HG02623 (cell line): ENCODE measurements around the gene ZNF217.
A peak's percentile ranks its signal among the peaks of the same experiment; 100 is the strongest.
"Not testable (repeated sequence)": the region's sequence is repeated elsewhere in the genome, so short reads cannot be mapped to it uniquely, and the experiment has no call there.

ENCODE experiments used
- ATAC-seq: cut with Tn5 transposase; IDR thresholded peaks from one replicate; pipeline ENCODE4 v1.9.1; 2021; ENCODE audit warnings: moderate library complexity; ENCODE audit not compliant: unreplicated experiment

The ZNF217 gene

DNA sequence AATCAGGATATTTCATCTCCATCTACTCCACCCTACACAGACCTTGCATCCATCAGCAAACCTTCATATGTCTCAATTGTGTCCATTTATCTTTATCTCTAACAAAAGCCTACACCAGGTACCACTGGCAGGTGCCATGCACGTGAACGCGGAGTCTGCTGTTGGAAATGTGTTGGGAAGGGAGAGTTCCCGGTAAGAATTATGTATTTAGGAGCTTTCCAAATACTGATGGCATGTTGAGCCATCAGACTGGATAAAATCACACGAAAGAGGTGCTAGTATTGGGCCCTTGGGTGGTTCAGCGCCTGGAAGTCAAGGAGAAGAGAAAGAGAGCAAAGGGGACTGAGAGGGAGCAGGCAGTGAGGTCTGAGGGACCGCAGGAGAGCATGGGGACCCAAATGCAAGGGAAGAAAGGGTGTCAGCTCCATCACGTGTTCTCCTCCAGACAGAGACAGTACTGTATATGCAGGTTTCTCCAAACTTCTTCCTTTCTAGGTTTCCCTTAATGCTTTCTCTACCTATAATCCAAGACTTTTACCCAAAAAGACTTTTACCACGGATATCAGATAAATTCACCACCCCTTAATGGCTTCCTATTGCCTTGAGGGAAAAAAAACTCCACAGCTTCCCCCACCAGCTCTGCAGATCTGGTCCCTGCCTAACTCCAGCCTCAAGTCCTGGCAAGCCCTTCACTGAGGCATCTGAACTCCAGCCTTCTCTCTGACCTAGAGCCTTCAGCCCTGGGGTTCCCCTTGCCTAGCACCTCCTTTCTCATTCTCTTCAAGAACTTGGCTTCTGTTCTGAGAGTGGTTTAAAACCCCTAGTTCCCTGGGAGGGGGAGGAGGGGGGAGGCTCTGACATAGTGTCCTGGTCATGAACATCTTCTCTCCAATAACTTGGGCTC, 4.8 kb upstream of the ZNF217 start:
- ATAC-seq, result no peak

- ATAC-seq, result no peak
These were observed 4.0 kb upstream of the ZNF217 start for GRCh38 chr20:53597521-53598120.

DNA sequence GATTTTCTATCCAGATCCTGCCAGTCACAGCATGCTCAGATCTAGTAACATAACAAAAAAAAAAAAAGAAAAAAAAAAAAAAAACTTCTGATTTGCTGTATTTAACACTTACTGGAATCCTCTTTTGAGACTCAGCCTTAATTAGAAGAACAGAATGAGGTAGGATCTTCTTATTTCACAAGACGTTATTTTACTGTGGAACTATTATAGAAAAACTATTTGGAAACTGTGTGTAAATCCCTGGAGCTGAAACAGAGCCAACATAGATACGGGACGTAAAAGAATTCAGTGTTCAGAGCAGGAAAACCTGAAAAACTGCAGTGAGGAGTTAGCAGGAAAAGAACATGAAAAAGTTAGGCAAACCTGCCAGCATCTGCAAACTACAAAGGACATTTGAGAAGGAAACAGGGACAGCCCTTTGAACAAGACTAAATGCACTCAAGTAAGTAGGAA, 3.4 kb upstream of the ZNF217 start:
- ATAC-seq, result no peak

DNA sequence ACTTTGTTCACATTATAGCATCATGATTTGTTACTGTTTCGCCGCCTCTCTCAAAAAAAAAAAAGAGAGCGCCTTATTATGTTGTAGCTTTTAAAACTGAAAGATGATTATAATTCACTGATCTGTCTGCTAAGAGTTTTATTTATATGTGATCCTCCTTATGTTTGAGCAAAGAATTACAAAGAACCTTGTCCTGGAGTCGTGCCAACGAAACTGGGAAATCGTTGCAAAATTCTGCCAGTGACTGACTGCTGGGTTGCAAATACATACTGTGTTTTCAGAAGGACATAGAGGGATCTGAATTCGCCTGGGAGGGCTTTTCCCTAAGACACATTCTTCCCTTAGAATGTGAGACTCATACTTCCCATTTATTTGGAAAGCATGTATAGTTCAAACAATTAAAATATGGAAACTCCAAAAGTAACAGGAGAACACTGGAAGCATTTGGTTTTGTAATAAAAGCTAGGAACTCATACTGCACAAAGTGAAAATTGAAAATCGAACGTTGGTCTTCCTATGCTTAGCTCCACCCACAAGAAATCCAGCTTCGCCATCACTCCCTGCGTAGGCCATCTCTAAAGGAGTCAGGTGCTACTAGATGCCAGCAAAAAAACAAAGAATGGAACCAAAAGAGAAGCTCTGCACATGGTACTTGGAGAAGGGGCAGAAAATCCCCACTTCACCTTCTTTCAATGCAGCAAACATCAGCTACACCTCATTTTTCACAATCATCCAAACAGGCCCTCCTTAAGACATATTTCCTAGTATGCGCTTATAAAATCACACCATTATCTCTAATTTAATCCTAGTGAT, 2.8 kb upstream of the ZNF217 start:
- ATAC-seq, result not testable (repeated sequence)

- not testable (repeated sequence) for ATAC-seq
These were observed 2.1 kb upstream of the ZNF217 start for GRCh38 chr20:53595742-53596141.

DNA sequence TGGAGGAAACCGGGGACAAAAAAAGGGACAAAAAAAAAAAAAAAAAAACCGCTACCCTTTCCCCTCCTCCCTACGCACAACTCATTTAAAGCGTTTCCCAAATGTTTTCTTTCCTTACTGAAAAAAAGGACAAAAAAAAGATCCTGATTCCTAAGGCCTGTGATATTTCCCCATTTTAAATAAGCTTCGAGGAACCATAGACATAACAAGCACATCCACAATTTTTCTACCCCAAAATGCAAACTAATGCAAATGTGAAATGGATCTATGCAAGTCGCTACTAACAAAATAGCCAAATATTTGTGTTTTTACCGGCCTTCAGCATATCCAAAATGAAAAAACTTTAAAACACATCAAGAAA, 1.4 kb upstream of the ZNF217 start:
- no peak for ATAC-seq

DNA sequence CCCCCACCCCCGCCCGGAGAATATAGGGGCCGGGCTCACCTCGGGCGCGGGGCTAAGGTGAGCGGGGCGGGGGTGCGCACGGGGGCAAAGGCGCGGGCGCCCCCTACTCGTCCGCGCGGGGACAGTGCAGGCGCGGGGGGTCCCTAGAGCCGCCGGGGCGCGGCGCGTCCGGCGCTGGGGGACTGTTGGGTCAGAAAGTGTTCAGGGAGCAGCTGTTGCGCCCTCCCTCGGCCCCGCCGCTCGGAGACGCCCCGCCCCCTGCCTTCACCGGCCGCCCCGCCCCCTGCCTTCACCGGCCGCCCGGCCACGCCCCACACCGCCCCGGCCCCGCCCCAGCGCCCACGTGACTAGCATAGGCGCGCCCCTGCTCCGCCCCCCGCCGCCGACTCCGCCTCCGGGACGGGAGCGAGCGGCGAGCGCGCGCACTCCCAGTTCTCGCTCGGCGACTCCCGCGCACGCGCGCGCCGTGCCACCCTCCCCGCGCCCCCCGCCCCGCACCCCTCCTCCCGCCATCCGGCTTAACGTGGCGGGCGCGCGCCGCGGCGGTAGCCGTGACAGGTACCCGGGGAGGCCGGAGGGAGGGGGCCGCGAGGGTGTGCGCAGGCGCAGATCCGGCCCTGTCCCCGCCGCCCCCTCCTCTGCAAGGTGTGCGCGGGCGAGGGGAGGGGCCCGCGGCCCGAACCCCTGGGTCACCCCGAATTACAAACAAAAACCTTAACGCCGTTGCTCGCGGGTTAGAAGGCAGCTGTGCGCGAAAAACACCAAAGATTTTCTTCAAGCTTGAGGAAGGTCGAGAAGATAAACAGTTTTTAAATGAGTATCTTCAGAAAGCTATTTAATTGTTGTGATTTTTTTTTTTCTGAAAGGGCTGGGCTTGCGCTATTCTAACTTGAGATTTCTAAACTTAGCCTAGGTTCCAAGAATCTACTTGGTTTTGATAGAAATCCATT, 704 bp upstream of the ZNF217 start:
- peak; percentile 56 for ATAC-seq

GRCh38 chr20:53592992-53593465, 610 bp downstream of the ZNF217 start:
- no peak for ATAC-seq

DNA sequence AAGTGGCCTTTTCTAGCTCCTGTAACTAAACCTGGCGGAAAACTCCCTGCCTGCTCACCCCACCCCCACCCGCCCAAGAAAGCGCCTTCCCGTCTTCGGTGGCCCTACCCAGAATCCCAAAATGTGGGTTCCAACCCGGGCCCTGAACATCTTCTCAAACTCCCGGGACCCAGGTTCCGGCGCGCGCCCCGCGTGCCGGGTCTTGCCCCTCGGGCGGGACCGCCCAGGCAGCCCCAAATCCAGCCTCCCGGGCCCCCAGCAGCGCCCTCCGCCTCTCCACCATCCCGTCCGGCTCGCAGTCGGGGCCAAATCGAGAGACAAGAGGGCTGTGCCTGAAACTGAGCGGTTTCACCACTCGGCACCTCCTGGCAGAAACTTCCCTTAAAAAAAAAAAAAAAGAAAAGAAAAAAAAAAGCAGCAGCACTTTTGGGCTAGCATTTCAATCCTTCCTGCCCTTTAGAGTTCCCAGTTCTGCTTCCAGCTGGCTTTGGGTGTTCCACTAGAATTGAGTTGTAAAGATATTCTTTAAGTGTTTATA, 1.1 kb downstream of the ZNF217 start:
- ATAC-seq, result peak; percentile 25

- ATAC-seq, result not testable (repeated sequence)
These were observed 1.6 kb downstream of the ZNF217 start for GRCh38 chr20:53591941-53592441.

DNA sequence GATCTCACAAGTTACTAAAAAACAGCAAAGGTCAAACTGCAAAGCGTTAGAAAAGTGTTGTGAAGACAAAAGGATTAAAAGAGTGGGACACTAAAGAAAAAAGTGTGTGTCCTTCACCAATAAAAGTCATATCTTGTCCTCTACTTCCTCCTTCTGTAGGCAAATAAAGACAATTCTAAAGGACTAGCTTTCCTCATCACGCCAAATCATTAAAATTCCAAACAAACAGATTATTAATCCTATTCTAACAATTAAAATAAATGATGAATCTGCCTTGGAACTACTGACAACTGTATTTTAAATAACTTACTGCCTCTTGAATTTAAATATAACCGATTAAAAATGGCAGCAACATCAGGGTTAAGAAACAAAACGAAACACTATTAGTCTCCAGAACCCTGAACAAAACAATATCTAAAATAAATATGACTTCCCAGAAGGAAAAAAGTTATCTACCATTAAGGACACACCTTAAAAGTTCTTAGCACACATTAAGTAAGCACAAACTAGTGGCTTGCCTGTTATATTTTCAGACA, 2.4 kb downstream of the ZNF217 start:
- not testable (repeated sequence) for ATAC-seq

GRCh38 chr20:53590608-53591007, 3.0 kb downstream of the ZNF217 start:
- not testable (repeated sequence) for ATAC-seq

GRCh38 chr20:53590122-53590521, 3.5 kb downstream of the ZNF217 start:
- ATAC-seq, result not testable (repeated sequence)

DNA sequence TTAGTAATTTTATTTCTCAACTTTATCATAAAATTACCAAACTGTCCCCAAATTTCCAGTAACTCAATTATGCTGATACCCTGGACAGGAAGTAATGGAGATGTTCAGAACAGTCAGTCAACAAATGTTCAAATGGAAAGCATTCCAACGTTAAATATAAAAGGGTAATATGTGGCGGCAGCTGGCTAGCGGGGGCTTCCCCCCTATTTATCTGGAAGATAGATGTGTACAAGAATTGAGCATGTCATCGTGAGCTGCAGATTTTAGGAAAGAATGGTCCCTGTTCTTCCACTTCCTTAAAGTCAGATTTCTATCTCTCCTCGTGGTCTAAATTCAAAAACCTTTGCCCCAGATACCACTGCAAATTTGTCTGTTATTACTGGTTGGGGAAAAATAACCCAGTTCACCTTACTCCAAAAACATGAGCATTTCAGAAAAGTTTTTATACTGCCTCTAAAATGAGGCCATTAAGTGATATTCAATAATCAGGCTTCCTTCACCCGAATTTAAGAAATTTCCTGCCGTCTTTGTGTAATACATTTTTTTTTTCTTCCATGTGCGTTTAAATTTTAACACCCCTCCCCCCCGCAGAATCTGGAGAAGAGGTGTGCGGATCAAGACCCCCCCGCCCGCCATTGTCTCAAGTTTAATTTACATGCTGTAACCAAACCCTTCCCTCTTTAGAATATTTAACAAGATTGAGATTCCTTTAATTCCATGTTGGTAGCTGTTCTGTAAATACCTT, 4.1 kb downstream of the ZNF217 start:
- ATAC-seq, result not testable (repeated sequence)

DNA sequence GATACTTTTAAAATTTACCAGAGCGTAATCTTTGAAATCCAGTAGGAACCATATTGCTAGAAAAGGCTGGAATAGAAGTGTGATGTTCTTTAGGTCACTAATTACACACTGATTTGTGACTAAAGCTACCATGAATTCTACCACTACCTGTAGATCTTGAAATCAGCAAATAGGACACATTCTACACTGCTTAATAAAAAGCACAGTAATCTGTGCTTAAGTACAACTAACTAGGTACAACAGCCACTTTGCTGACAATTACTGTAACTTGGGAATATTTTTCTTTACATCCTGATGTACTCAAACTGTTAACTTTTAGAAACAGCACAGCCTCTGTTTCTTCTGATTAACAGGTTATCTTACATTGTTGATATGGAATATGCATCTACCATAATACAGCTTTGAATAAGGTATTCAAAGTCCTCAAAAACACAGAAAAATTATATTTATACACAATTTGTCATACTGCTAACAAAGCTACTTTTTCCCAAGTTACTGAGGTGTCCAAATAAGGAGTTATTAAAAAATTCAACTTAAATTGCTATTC, 6.4 kb downstream of the ZNF217 start:
- not testable (repeated sequence) for ATAC-seq

DNA sequence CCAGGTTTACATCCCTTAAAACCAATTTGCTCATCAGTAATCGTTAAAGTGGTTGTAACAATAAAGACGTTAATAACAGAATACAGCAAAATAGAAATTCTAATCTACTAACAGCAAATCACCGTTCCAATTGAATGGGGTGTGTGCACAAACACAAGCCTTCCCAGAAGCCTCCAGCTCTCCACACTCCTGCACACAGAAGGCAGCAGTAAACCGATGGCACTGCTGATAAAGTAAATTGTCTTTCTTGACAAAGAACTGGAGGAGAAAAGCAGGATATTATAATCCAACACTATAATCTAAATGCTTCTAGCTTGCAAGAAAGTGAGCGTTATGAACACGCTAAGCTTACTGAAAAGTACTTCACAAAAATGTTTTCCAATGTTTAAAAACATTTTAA, 7.0 kb downstream of the ZNF217 start:
- ATAC-seq, result no peak

GRCh38 chr20:53585910-53586309, 7.7 kb downstream of the ZNF217 start:
- not testable (repeated sequence) for ATAC-seq

DNA sequence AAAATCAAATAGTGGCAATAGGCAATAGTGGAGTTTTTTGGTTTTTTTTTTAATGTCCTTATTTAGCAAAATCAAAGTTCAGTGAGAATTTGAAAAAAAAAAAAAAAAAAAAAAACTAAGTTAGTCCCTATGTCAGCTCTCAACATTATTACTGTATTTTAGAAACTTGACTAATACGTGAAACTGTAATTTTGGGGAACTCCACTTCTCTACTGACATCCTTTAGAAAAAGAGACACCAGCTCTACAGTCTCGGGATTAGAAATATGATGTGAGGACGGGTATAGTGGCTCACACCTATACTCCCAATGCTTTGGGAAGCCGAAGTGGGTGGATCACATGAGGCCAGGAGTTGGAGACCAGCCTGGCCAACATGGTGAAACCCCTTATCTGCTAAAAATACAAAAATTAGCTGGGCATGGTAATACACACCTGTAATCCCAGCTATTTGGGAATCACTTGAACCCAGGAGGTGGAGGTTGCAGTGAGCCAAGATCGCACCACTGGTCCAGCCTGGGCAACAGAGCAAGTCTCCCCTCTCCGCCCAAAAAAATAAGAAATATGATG, 8.6 kb downstream of the ZNF217 start:
- ATAC-seq, result not testable (repeated sequence)
